UCSD-AML1 (cell line): ENCODE results near the gene AGPAT4.

Experiments used
- DNase-seq: peaks from one replicate; lab custom pipeline; 2025; ENCODE audit not compliant: unreplicated experiment; lab: John Stamatoyannopoulos, UW

Gene AGPAT4

GRCh38 chr6:161284653-161285052 is 10.8 kb upstream of the AGPAT4 start:
- no peak for DNase-seq

- no peak for DNase-seq
Observed at GRCh38 chr6:161281092-161281491, 7.2 kb upstream of the AGPAT4 start.

GRCh38 chr6:161279677-161280415 is 6.0 kb upstream of the AGPAT4 start:
- DNase-seq = no peak

GRCh38 chr6:161276605-161277155 is 2.8 kb upstream of the AGPAT4 start:
- DNase-seq = no peak

- DNase-seq = no peak
Observed at GRCh38 chr6:161274898-161275297, 1.0 kb upstream of the AGPAT4 start.

- no peak for DNase-seq
Observed at GRCh38 chr6:161274488-161274858, 612 bp upstream of the AGPAT4 start.

- DNase-seq = no peak
Observed at GRCh38 chr6:161273274-161273751, 548 bp downstream of the AGPAT4 start.

- DNase-seq = no peak
Observed at GRCh38 chr6:161272635-161273273, 1.1 kb downstream of the AGPAT4 start.

- DNase-seq = no peak
Observed at GRCh38 chr6:161271343-161272030, 2.4 kb downstream of the AGPAT4 start.

- no peak for DNase-seq
Observed at GRCh38 chr6:161270116-161270515, 3.7 kb downstream of the AGPAT4 start.

GRCh38 chr6:161269310-161269709 is 4.6 kb downstream of the AGPAT4 start:
- no peak for DNase-seq

- DNase-seq = no peak
Observed at GRCh38 chr6:161268531-161269210, 5.2 kb downstream of the AGPAT4 start.

- no peak for DNase-seq
Observed at GRCh38 chr6:161266513-161267230, 7.2 kb downstream of the AGPAT4 start.

GRCh38 chr6:161265975-161266374 is 7.9 kb downstream of the AGPAT4 start:
- no peak for DNase-seq

GRCh38 chr6:161265554-161265953 is 8.3 kb downstream of the AGPAT4 start:
- DNase-seq = no peak

GRCh38 chr6:161264181-161264580 is 9.7 kb downstream of the AGPAT4 start:
- DNase-seq = no peak

GRCh38 chr6:161261816-161262215 is 12.0 kb downstream of the AGPAT4 start:
- DNase-seq = no peak

- no peak for DNase-seq
Observed at GRCh38 chr6:161261325-161261724, 12.5 kb downstream of the AGPAT4 start.

- DNase-seq = no peak
Observed at GRCh38 chr6:161259302-161259701, 14.6 kb downstream of the AGPAT4 start.

- no peak for DNase-seq
Observed at GRCh38 chr6:161257793-161258457, 15.9 kb downstream of the AGPAT4 start.
